Mammary epithelial cell (primary cell): ENCODE results near the gene KIAA1671.

Source experiments
- CTCF ChIP-seq, 2 donors: IDR thresholded peaks in 1 of 2; conservative IDR thresholded peaks in 1 of 2; 2 replicates each; pipeline ENCODE4 v1.5.1; 2011 to 2012; ENCODE audit warnings: inconsistent platforms in 2 of 2, low read length in 2 of 2, mild to moderate bottlenecking in 2 of 2, control low read depth in 1 of 2, low read depth in 1 of 2; ENCODE audit not compliant: insufficient read depth in 1 of 2; ENCODE audit errors: extremely low read depth in 1 of 2
- EZH2 ChIP-seq: IDR thresholded peaks from 2 replicates; pipeline ENCODE4 v1.6.1; 2012; ENCODE audit warnings: low read length, inconsistent platforms, borderline replicate concordance

DNA sequence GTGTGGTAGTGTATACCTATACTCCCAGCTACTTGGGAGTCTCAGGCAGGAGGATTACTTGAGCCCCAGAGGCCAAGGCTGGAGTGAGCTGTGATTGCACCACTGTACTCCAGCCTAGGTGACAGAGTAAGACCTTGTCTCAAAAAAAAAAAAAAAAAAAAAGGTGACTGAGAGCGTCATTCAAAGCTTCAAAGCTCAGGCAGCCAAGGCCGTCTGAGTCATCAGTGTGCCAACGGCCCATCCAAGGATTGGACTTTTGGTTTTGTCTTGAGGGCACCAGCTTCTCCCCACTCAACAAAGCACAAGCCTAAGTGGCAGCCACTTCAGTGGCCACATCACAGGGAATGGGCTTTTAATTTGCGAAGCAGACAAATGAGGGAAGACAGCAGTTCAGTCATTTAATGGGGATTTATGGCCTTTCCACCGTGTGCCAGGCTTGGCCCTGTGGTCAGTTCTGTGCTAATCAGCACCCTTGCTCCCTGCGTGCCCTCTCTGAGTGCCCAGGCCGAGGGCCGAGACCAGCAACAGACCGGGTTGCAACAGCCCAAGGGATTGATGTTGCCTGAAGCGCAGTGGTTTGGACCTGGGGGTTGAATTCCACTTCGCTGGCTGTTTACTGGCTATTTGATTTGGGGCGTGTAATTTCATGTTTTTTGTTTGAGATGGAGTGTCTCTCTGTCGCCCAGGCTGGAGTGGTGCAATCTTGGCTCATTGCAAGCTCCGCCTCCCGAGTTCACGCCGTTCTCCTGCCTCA lies 216.9 kb downstream of the KIAA1671 start:
- TF ChIP-seq CTCF (conservative IDR thresholded peaks at IDR 0.05 in 1 of 2, IDR thresholded peaks at IDR 0.05 in 1 of 2; ENCODE audit: extremely low read depth in 1 of 2, insufficient read depth in 1 of 2, low read depth in 1 of 2, low read length in 2 of 2): no peak
- TF ChIP-seq EZH2: no peak
